Gastroesophageal sphincter (tissue), 3 donors: ENCODE results near the gene TBCE.

ENCODE experiments used
- CTCF ChIP-seq, 4 experiments: fragments of 200-600 bp in 2 of 4; fragments of 450-650 bp in 2 of 4; sonication (generic) in 1 of 4; IDR thresholded peaks; one replicate each; pipeline ENCODE4 v1.5.1; 2017 to 2019; ENCODE audit warnings: antibody characterized with exemption in 4 of 4, mild to moderate bottlenecking in 2 of 4, moderate library complexity in 2 of 4
- POLR2AphosphoS5 ChIP-seq: sonication (generic); formaldehyde crosslinking; IDR thresholded peaks from one replicate; pipeline ENCODE4 v1.6.1; 2017; ENCODE audit warnings: antibody characterized with exemption

GRCh38 chr1:235366286-235366685, 941 bp upstream of the TBCE start:
- TF ChIP-seq CTCF (IDR thresholded peaks at IDR 0.05) (no peak), POLR2AphosphoS5 (no peak)
